ENCODE measurements around the gene TMEM54. TPM values are rescaled to one million over a fixed set of nuclear protein-coding genes. Genes with fewer than 3 reads are reported as not detected.

TMEM54 gene
- total and polyA plus RNA-seq, 9 of the 15 experiments (the other 6 are each of a cell fraction or from before 2014, with no cell fraction given): 1.00 to 16.2 (median 8.2) TPM

DNA sequence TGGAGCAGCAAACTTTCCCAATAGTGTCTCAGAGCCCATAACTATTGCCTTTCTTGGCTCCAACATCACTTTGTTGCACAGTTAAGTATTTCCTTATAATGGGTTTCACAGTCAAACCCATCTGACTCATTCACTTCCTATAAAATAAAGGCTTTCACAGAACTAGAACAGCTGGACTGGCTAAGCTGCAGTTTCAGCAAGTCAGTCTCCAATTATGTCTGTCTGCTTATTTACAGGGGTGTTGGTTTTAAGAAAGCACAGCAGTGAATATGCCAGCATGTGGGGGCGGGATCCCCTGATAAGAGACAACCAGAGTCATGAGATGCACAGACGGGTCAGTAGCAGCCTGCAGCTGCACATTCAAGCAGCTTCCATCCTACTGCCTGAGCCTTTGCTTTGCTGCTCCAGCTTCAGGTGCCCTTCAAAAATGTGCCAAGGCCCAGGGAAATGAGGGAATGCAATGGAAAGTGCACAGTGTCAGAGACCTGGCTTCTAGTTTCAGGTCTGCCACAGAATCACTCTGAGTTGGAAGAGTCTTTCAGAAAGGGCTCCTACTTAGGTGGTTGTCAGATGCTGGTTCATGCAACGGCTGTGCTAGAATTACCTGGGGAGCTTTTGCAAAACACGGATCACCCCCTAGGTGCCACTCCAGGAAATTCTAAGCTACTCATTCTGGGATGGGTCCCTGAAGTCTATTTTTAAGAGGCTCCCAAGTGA, 38.6 kb upstream of the TMEM54 start (continued):
- TF ChIP-seq, protein P1, sequence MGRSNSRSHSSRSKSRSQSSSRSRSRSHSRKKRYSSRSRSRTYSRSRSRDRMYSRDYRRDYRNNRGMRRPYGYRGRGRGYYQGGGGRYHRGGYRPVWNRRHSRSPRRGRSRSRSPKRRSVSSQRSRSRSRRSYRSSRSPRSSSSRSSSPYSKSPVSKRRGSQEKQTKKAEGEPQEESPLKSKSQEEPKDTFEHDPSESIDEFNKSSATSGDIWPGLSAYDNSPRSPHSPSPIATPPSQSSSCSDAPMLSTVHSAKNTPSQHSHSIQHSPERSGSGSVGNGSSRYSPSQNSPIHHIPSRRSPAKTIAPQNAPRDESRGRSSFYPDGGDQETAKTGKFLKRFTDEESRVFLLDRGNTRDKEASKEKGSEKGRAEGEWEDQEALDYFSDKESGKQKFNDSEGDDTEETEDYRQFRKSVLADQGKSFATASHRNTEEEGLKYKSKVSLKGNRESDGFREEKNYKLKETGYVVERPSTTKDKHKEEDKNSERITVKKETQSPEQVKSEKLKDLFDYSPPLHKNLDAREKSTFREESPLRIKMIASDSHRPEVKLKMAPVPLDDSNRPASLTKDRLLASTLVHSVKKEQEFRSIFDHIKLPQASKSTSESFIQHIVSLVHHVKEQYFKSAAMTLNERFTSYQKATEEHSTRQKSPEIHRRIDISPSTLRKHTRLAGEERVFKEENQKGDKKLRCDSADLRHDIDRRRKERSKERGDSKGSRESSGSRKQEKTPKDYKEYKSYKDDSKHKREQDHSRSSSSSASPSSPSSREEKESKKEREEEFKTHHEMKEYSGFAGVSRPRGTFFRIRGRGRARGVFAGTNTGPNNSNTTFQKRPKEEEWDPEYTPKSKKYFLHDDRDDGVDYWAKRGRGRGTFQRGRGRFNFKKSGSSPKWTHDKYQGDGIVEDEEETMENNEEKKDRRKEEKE (IDR thresholded peaks at IDR 0.05; ENCODE audit: borderline replicate concordance in 1 of 2, control insufficient read depth in 1 of 2, low read depth in 2 of 2, low read length in 1 of 2): no peak
- TF ChIP-seq, protein P2, sequence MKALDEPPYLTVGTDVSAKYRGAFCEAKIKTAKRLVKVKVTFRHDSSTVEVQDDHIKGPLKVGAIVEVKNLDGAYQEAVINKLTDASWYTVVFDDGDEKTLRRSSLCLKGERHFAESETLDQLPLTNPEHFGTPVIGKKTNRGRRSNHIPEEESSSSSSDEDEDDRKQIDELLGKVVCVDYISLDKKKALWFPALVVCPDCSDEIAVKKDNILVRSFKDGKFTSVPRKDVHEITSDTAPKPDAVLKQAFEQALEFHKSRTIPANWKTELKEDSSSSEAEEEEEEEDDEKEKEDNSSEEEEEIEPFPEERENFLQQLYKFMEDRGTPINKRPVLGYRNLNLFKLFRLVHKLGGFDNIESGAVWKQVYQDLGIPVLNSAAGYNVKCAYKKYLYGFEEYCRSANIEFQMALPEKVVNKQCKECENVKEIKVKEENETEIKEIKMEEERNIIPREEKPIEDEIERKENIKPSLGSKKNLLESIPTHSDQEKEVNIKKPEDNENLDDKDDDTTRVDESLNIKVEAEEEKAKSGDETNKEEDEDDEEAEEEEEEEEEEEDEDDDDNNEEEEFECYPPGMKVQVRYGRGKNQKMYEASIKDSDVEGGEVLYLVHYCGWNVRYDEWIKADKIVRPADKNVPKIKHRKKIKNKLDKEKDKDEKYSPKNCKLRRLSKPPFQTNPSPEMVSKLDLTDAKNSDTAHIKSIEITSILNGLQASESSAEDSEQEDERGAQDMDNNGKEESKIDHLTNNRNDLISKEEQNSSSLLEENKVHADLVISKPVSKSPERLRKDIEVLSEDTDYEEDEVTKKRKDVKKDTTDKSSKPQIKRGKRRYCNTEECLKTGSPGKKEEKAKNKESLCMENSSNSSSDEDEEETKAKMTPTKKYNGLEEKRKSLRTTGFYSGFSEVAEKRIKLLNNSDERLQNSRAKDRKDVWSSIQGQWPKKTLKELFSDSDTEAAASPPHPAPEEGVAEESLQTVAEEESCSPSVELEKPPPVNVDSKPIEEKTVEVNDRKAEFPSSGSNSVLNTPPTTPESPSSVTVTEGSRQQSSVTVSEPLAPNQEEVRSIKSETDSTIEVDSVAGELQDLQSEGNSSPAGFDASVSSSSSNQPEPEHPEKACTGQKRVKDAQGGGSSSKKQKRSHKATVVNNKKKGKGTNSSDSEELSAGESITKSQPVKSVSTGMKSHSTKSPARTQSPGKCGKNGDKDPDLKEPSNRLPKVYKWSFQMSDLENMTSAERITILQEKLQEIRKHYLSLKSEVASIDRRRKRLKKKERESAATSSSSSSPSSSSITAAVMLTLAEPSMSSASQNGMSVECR (CRISPR knock-in tag; IDR thresholded peaks at IDR 0.05): no peak
- TF ChIP-seq ZNF232 (CRISPR knock-in tag; IDR thresholded peaks at IDR 0.05): no peak
- TF ChIP-seq TBL1XR1 (IDR thresholded peaks at IDR 0.05; ENCODE audit: low read length in 2 of 2): no peak
- no peak for TF ChIP-seq ZBED1 (IDR thresholded peaks at IDR 0.05)
- 0 out of 2 replicates have a peak, but pooled peaks have one; percentile 21 for TF ChIP-seq ATF7 (IDR thresholded peaks at IDR 0.05)
- no peak for TF ChIP-seq GABPA (tag; conservative IDR thresholded peaks at IDR 0.05; ENCODE audit: low read depth)
- TF ChIP-seq, protein P3, sequence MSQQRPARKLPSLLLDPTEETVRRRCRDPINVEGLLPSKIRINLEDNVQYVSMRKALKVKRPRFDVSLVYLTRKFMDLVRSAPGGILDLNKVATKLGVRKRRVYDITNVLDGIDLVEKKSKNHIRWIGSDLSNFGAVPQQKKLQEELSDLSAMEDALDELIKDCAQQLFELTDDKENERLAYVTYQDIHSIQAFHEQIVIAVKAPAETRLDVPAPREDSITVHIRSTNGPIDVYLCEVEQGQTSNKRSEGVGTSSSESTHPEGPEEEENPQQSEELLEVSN (IDR thresholded peaks at IDR 0.05; ENCODE audit: borderline replicate concordance in 1 of 2, extremely low read depth in 1 of 2, insufficient read depth in 1 of 2, insufficient read length in 1 of 2, low read depth in 1 of 2, low read length in 1 of 2, poor library complexity in 1 of 2, severe bottlenecking in 1 of 2): no peak
- TF ChIP-seq CBFA2T3 (IDR thresholded peaks at IDR 0.05): peak; percentile 90
- TF ChIP-seq BMI1 (IDR thresholded peaks at IDR 0.05; ENCODE audit: low read length): no peak
- TF ChIP-seq PPARD (CRISPR knock-in tag; IDR thresholded peaks at IDR 0.05): no peak
- no peak for TF ChIP-seq XRCC3 (IDR thresholded peaks at IDR 0.05)
- peak; percentile 89 for TF ChIP-seq SMAD4 (CRISPR knock-in tag; conservative IDR thresholded peaks at IDR 0.05)
- no peak for TF ChIP-seq ZSCAN29 (IDR thresholded peaks at IDR 0.05)
- no peak for TF ChIP-seq POLR2AphosphoS2 (IDR thresholded peaks at IDR 0.05; ENCODE audit: low read length)
- no peak for TF ChIP-seq HNRNPK (IDR thresholded peaks at IDR 0.05; ENCODE audit: low read depth, low read length, poor library complexity, severe bottlenecking)
- peak in 1 of 2 experiments; percentile 79; a peak in 1 of 4 replicates for TF ChIP-seq TEAD1 (CRISPR knock-in tag; IDR thresholded peaks at IDR 0.05)
- TF ChIP-seq GATA2 (CRISPR knock-in tag; IDR thresholded peaks at IDR 0.05): peak; percentile 75; the same call in 1 of the 2 replicates
- 0 out of 2 replicates have a peak, but pooled peaks have one; percentile 16 for TF ChIP-seq BCL6 (CRISPR knock-in tag; IDR thresholded peaks at IDR 0.05)
- no peak for TF ChIP-seq KDM5B (IDR thresholded peaks at IDR 0.05; ENCODE audit: insufficient replicate concordance, low read depth, low read length)

Measured in K562 (cell line).